Astrocyte of the cerebellum (primary cell): ENCODE measurements around the gene MCCC2.
"Not testable (repeated sequence)": the region's sequence is repeated elsewhere in the genome, so short reads cannot be mapped to it uniquely, and the experiment has no call there.

ENCODE experiments used
- DNase-seq: peaks from one replicate; pipeline ENCODE4 v3.0.0-alpha.2; 2011; ENCODE audit warnings: low read depth
- H3K4me3 ChIP-seq: 2 replicates; pipeline ENCODE4 v1.5.1; 2011; ENCODE audit warnings: mild to moderate bottlenecking, low read depth, low read length, moderate library complexity
- in situ Hi-C: cut with HindIII; loops from 2 replicates; pipeline ENCODE4 v1.10.0; 2017; ENCODE audit warnings: low sequenced_read_pairs
- TF ChIP-seq, protein P1 (sequence below): IDR thresholded peaks from 2 replicates; pipeline ENCODE4 v1.5.1; 2012; ENCODE audit warnings: low read length, low read depth, moderate library complexity, mild to moderate bottlenecking; ENCODE audit errors: missing control alignments

MCCC2 gene

DNA sequence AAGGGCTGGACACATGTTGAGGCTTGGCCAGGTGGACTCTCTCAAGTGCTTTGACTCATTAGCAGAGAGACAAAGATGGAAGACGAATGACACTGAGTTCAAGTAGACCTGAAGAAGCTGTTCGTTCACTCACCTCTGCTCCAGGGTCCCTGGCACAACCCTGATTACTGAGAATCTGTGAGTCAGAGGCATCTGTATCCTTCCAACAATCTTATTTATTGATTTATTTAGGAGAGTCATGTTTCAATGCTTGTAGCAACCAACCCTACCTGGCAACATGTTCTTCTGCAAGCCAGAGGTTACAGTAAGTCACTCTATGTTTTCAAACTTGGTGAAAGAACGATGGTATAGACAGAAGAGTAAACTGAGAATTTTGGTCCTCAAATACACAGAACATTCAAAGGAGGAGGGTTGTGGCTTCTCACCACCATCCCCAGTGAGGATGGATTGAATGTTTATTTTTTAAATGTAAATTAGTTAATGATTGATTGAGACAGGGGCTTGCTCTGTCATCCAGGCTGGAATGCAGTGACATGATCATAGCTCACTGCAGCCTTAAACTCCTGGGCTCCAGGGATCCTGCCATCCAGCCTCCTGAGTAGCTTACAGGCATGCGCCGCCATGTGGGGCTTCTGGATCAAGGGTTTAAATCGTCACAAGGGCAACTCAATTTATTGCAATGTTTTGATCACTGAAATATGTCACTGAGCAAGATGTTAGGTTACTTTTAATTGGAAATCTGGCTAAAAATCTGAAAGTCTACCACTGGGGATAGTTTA, 76.2 kb downstream of the MCCC2 start:
- TF ChIP-seq, protein P1, sequence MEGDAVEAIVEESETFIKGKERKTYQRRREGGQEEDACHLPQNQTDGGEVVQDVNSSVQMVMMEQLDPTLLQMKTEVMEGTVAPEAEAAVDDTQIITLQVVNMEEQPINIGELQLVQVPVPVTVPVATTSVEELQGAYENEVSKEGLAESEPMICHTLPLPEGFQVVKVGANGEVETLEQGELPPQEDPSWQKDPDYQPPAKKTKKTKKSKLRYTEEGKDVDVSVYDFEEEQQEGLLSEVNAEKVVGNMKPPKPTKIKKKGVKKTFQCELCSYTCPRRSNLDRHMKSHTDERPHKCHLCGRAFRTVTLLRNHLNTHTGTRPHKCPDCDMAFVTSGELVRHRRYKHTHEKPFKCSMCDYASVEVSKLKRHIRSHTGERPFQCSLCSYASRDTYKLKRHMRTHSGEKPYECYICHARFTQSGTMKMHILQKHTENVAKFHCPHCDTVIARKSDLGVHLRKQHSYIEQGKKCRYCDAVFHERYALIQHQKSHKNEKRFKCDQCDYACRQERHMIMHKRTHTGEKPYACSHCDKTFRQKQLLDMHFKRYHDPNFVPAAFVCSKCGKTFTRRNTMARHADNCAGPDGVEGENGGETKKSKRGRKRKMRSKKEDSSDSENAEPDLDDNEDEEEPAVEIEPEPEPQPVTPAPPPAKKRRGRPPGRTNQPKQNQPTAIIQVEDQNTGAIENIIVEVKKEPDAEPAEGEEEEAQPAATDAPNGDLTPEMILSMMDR = no peak
- no peak for DNase-seq
- no peak overlapping the region for H3K4me3 ChIP-seq
- in situ Hi-C loops = no loop called here

DNA sequence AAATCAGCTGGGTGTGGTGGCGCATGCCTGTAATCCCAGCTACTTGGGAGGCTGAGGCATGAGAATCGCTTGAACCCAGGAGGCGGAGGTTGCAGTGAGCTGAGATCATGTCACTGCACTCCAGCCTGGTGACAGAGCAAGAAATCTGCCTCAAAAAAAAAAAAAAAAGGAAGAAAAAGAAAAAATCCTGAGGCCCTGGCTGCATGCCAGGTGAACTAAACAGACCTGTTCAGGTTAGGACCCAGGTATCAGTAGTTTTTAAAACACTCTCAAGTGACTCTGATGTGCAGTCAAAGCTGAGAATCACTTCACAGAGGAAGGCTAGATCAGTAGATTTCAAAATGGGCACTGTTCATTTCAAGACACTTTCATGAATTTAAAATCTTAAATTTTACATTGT, 77.5 kb downstream of the MCCC2 start:
- in situ Hi-C loops, H3K4me3 ChIP-seq, DNase-seq: not testable (repeated sequence)

- DNase-seq = no peak
- TF ChIP-seq, protein P1 = no peak
- no peak overlapping the region for H3K4me3 ChIP-seq
- in situ Hi-C loops = no loop called here
These were observed 79.2 kb downstream of the MCCC2 start for GRCh38 chr5:71666321-71666720.

DNA sequence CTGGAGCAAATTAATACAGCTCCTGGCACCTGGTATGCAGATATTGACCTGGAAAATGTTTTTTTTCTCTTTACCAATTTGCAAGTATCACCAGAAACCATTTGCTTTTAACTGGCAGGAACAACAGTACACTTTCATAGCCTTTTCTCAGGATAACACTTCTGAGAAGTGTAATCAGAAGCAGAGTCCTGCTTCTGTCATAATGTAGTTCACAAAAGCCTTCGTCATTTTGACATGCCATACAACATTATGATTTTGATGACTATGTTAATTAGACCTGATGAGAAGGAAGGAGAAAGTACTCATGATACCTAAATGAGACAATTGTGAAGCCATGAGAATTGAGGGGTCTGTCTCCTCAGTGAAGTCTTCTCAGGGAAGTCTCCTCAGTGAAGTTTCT, 90.8 kb downstream of the MCCC2 start:
- TF ChIP-seq, protein P1 = no peak
- no peak for DNase-seq
- no peak overlapping the region for H3K4me3 ChIP-seq
- in situ Hi-C loops = no loop called here

DNA sequence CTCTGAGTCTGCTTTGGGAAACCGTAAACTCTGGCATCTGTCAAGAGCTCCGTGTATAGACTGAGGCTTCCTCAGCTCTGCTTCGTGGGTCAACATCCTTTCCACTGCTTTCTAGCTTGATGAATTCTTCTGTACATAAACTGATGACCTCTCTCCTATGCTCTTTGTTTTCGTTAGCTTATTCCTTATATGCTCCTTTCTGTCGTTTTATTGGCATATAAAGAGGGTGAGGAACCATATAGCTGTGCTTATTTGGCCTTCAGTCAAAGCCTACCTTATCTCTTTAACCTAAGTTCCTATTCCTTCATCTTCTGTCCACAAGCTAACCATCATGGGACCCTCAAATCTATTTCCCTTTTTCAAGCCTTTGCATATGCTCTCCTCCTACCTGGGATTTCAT, 92.6 kb downstream of the MCCC2 start:
- in situ Hi-C loops = no loop called here
- no peak overlapping the region for H3K4me3 ChIP-seq
- DNase-seq = no peak
- TF ChIP-seq, protein P1 = no peak

GRCh38 chr5:71680510-71680909, 93.4 kb downstream of the MCCC2 start:
- TF ChIP-seq, protein P1 = no peak
- no peak for DNase-seq
- in situ Hi-C loops = no loop called here
- H3K4me3 ChIP-seq = no peak overlapping the region

DNA sequence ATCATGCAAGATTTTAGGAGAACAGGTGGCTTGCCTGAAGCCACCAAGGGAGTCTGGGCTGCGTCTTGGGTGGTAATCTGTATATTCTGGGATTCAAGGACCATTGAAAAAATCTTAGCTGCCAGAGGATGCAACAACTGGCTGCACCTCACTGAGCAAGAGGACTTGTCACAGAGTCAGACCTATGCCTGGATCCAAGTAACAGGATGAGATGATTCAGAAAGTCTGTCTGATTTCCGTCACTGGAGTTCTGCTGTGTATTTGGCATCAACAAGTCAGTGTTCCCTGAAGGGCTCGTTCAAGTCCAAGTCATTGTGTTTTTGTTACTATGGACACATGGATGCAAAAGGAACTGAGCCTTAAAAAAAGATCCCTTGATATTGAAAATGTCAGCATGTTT, 94.2 kb downstream of the MCCC2 start:
- in situ Hi-C loops = no loop called here
- TF ChIP-seq, protein P1 = no peak
- no peak for DNase-seq
- H3K4me3 ChIP-seq = no peak overlapping the region
